ENCODE data around the gene KCNH5. TPM values are rescaled to one million over a fixed set of nuclear protein-coding genes. Genes with fewer than 3 reads are reported as not detected.

The KCNH5 gene
- total RNA-seq, 1 donor from 2014 or later, result 2.4 TPM

DNA sequence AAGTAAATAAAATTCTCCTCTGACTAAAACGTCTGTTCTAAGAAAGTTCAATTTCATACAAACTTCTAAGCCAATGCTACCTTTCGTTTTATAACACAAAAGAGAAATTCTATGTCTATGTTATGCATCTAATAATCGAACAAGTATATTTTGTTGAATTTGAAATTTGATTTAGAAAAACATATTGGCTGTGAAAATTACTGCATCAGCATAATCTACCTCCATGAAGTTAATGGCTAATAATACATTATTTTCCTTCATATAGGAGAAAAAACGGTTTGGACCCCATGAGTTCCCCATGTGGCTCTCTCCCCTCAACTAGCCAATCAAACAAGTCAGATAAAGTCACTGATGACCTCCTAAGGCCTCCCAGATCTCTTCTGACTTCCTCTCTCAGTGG, 106.5 kb downstream of the KCNH5 start:
- TF ChIP-seq EZH2 (IDR thresholded peaks at IDR 0.05; ENCODE audit: insufficient read depth, low read length) (no peak), CTCF (IDR thresholded peaks at IDR 0.05; ENCODE audit: insufficient read depth, low read depth, low read length) (no peak)
- no peak for DNase-seq (ENCODE audit: low read depth)

GRCh38 chr14:62934439-62934838, 110.8 kb downstream of the KCNH5 start:
- Histone ChIP-seq H3K27me3 (ENCODE audit: insufficient read depth, low read length) (no peaks in the 10 kb centered on the region), H3K27ac (ENCODE audit: low read depth, low read length) (no peak overlapping the region), H3K4me3 (ENCODE audit: insufficient read depth, low read depth, low read length) (no peak overlapping the region), H3K9ac (ENCODE audit: low read length) (no peak overlapping the region), H3K4me2 (ENCODE audit: low read length) (no peak overlapping the region), H4K20me1 (ENCODE audit: insufficient read depth, low read length) (no peaks in the 10 kb centered on the region), H3K36me3 (ENCODE audit: insufficient read depth, low read length) (no peaks in the 10 kb centered on the region), H3K4me1 (ENCODE audit: insufficient read depth, low read length) (no peaks in the 10 kb centered on the region), H3K79me2 (ENCODE audit: insufficient read depth, low read length) (no peaks in the 10 kb centered on the region), H2AFZ (ENCODE audit: low read depth, low read length) (no peak overlapping the region), H3K9me3 (ENCODE audit: insufficient read depth, low read depth, low read length) (no peaks in the 10 kb centered on the region)
- Mint-ChIP-seq H3K27me3 (ENCODE audit: low read depth, unreplicated experiment) (no peaks in the 10 kb centered on the region), H3K36me3 (ENCODE audit: low read depth, unreplicated experiment) (no peaks in the 10 kb centered on the region), H3K4me1 (ENCODE audit: low read depth, unreplicated experiment) (no peaks in the 10 kb centered on the region), H3K27ac (ENCODE audit: unreplicated experiment) (no peak overlapping the region), H3K9me3 (ENCODE audit: unreplicated experiment) (no peaks in the 10 kb centered on the region), H3K4me3 (ENCODE audit: unreplicated experiment) (no peak overlapping the region)
- FAIRE-seq (no peak), DNase-seq (ENCODE audit: low read depth) (no peak)
- TF ChIP-seq EZH2 (IDR thresholded peaks at IDR 0.05; ENCODE audit: insufficient read depth, low read length), result no peak
- no peak for TF ChIP-seq CTCF (IDR thresholded peaks at IDR 0.05; ENCODE audit: insufficient read depth, low read depth, low read length)

More for the DNA sequence above, 106.5 kb downstream of the KCNH5 start:
- Mint-ChIP-seq H3K4me3 (ENCODE audit: unreplicated experiment) (no peak overlapping the region), H3K4me1 (ENCODE audit: low read depth, unreplicated experiment) (no peaks in the 10 kb centered on the region), H3K27me3 (ENCODE audit: low read depth, unreplicated experiment) (no peaks in the 10 kb centered on the region), H3K27ac (ENCODE audit: unreplicated experiment) (no peak overlapping the region), H3K36me3 (ENCODE audit: low read depth, unreplicated experiment) (no peaks in the 10 kb centered on the region), H3K9me3 (ENCODE audit: unreplicated experiment) (no peaks in the 10 kb centered on the region)
- Histone ChIP-seq H3K27me3 (ENCODE audit: insufficient read depth, low read length) (no peaks in the 10 kb centered on the region), H3K36me3 (ENCODE audit: insufficient read depth, low read length) (no peaks in the 10 kb centered on the region), H3K4me2 (ENCODE audit: low read length) (no peak overlapping the region), H3K9me3 (ENCODE audit: insufficient read depth, low read depth, low read length) (no peaks in the 10 kb centered on the region), H3K79me2 (ENCODE audit: insufficient read depth, low read length) (no peaks in the 10 kb centered on the region), H4K20me1 (ENCODE audit: insufficient read depth, low read length) (no peaks in the 10 kb centered on the region), H2AFZ (ENCODE audit: low read depth, low read length) (no peak overlapping the region), H3K27ac (ENCODE audit: low read depth, low read length) (no peak overlapping the region), H3K4me3 (ENCODE audit: insufficient read depth, low read depth, low read length) (no peak overlapping the region), H3K4me1 (ENCODE audit: insufficient read depth, low read length) (peaks cover 3% of the 10 kb centered on the region), H3K9ac (ENCODE audit: low read length) (no peak overlapping the region)
- no peak for FAIRE-seq

GRCh38 chr14:62921466-62921865, 123.8 kb downstream of the KCNH5 start:
- Histone ChIP-seq H3K4me3 (ENCODE audit: insufficient read depth, low read depth, low read length) (no peak overlapping the region), H3K4me2 (ENCODE audit: low read length) (no peak overlapping the region), H3K4me1 (ENCODE audit: insufficient read depth, low read length) (no peaks in the 10 kb centered on the region), H3K27me3 (ENCODE audit: insufficient read depth, low read length) (no peaks in the 10 kb centered on the region), H3K27ac (ENCODE audit: low read depth, low read length) (no peak overlapping the region), H2AFZ (ENCODE audit: low read depth, low read length) (no peak overlapping the region), H3K36me3 (ENCODE audit: insufficient read depth, low read length) (no peaks in the 10 kb centered on the region), H3K9me3 (ENCODE audit: insufficient read depth, low read depth, low read length) (no peaks in the 10 kb centered on the region), H3K9ac (ENCODE audit: low read length) (no peak overlapping the region), H3K79me2 (ENCODE audit: insufficient read depth, low read length) (no peaks in the 10 kb centered on the region), H4K20me1 (ENCODE audit: insufficient read depth, low read length) (no peaks in the 10 kb centered on the region)
- FAIRE-seq (no peak), DNase-seq (ENCODE audit: low read depth) (peak; percentile 25)
- Mint-ChIP-seq H3K4me1 (ENCODE audit: low read depth, unreplicated experiment) (peaks cover 3% of the 10 kb centered on the region), H3K9me3 (ENCODE audit: unreplicated experiment) (peaks cover 2% of the 10 kb centered on the region), H3K36me3 (ENCODE audit: low read depth, unreplicated experiment) (no peaks in the 10 kb centered on the region), H3K27ac (ENCODE audit: unreplicated experiment) (no peak overlapping the region), H3K27me3 (ENCODE audit: low read depth, unreplicated experiment) (no peaks in the 10 kb centered on the region), H3K4me3 (ENCODE audit: unreplicated experiment) (no peak overlapping the region)
- TF ChIP-seq CTCF (IDR thresholded peaks at IDR 0.05; ENCODE audit: insufficient read depth, low read depth, low read length) (no peak), EZH2 (IDR thresholded peaks at IDR 0.05; ENCODE audit: insufficient read depth, low read length) (no peak)

Measured in astrocyte (in vitro differentiated cells and primary cell).